Measurements from ENCODE around the gene RPEL1.
"Not testable (repeated sequence)": the region's sequence is repeated elsewhere in the genome, so short reads cannot be mapped to it uniquely, and the experiment has no call there.

The RPEL1 gene

DNA sequence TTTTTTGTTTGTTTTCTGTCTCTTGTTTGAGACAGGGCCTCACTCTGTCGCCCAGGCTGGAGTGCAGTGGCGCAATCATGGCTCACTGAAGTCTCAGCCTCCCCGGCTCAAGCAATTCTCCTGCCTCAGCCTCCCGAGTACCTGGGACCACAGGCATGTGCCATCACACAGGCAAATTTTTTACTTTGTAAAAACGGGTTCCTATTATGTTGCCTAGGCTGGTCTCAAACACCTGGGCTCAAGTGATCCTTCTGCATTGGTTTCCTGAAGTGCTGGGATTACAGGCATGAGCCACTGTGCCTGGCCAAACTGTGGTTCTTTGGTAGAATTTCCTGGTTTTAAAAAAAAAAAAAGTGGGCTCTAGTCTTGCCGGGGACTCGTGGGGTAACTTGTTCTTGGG lies at the start of gene RPEL1:
TSS of gene RPEL1 (plus strand) at position 301 of the 400 bp plus-strand sequence. CDS start 110 bp downstream, outside the sequence.
- FAIRE-seq, result not testable (repeated sequence)

DNA sequence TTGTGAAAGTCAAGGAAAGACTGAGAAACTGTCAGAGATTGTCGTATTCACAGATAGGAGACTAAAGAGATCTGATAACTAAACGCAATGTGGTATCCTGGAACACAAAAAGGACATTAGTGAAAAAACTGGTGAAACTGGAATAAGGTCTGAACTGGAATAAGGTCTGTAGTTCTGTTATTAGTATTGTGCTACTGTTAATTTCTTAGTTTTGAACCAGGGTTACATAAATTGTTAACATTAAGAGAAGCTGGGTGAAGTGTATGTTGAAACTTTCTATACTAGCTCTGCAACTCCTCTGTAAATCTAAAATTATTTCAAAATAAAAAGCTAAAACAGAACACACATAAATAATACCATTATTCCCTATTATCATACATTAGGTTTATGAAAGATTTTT lies 49.2 kb upstream of the RPEL1 start:
- FAIRE-seq, result no peak

DNA sequence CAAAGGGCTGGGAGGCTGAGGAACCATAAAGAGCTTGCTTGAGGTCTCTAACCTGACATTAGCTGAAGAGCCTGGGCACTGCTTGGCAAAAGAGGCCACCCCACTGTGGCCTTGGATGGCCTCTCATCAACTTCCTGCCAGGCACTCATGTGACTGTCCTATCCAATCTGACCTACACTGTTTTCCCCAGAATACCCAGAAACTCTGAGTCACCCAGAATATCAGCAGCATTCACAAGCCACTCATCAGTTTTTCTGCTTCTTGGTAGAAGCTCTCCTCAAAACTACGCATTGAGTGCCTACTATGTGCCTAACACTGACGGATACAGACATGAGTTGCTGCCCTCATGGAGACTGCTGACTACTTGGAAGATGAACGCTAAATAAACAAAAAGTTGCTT lies 48.5 kb upstream of the RPEL1 start:
- FAIRE-seq, result no peak

DNA sequence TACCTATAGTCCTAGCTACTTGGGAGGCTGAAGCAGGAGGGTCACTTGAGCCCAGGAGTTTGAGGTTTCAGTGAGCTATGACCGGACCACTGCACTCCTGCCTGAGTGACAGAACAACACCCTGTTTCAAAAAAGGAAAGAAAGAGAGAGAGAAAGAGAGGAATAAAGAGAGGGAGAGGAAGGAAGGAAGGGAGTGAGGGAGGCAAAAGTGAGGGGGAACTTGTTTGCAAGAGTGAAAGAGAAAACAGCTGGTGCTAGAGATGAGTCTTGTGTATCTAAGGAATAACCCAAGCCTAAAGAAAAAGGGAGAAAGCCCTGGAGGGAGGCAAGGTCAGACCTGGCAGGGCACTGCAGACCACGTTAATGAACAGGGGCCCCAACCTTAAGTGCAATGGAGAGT lies 47.8 kb upstream of the RPEL1 start:
- FAIRE-seq, result no peak

DNA sequence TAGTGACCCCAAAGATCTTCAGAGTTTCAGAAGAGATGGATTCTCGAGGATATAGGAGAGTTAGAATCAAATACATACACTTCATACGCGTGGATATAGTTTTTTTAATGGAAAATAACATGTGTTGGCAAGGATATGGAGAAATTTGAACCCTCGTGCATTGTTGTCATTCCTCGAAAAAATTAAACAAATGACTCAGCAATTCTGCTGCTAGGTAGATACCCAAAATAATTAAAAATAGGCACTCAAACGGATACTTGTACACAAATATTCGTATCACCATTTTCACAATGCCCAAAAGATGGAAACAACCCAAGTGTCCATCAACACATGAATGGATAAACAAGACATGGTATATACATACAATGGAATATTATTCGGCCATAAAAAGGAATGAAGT lies 47.0 kb upstream of the RPEL1 start:
- no peak for FAIRE-seq

DNA sequence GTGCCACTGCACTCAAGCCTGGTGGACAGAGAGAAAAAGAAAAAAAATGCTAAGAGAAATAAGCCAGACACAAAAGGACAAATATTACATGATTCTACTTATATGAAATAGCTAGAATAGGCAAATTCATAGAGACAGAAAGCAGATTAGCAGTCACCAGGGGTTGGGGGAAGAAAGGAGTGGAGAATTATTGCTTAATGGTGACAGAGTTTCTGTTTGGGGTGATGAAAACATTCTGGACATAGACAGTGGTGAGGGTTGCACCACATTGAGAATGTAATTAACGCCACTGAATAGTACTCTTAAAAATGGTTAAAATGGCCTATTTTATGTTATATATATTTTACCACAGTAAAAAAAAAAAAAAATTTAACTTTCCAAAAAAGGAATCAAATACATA lies 46.2 kb upstream of the RPEL1 start:
- FAIRE-seq, result no peak

DNA sequence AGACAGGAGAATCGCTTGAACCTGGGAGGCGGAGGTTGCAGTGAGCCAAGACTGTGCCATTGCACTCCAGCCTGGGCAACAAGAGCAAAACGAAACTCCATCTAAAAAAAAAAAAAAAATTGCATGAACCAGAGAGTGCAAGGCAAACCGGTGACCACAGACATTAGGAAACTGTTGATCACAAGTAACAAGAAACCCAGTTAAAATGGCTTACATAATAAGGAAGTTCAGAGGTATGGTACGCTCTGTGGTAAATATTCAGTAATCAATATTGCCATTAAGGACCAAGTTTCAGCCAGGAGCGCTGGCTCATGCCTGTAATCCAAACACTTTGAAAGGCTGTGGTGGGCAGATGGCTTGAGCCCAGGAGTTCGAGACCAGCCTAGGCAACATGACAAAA lies 43.4 kb upstream of the RPEL1 start:
- no peak for FAIRE-seq

DNA sequence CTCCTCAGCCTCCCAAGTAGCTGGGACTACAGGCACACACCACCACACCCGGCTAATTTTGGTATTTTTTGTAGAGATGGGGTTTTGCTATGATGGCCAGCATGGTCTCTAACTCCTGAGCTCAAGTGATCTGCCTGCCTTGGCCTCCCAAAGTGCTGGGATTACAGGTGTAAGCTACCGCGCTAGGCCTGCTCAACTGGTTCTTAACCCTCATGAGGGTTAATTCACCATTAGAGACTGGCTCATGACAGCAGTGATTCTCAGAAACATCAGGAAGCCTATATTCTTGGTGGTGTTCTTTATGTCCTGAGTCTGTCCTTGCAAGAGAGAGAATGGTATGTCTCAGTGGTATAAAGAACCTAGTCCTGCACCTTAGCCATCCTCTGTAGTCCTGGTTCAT lies 42.2 kb upstream of the RPEL1 start:
- FAIRE-seq, result no peak

DNA sequence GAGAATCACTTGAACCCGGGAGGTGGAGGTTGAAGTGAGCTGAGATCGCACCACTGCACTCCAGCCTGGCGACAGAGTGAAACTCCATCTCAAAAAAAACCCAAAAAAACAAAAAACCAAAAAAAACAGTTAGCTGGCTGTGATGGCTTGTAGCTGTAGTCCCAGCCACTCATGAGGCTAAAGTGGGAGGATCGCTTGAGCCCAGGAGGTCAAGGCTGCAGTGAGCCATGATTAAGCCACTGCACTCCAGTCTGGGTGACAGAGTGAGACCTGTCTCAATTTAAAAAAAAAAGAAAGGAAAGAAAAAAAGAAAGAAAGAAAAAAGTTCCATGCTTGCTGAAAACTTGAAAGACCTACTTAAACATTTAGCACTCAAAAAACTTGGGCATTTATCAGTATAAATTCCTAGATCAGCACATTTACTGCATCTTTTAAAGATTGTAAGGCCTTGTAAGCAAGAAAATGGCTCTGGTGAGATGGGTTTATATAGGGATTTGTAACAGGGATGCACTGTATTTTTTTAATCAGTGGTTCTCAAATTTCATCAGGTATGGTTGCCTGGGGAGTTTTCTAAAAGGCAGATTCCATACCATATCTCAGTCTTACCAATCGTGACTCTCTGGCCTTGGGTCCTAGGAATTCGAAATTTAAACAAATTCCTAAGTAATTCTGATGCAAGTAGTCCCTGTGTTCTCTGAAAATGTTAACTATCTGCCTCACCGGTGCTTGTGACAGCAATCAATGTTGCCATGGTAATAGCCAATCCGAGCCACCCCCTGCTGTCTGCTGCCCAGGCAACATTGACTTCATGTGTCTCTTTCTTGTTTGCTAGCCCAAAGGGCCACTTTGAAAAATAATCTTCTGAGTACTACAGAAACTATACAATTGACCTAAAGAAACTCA lies 41.1 kb upstream of the RPEL1 start:
- no peak for FAIRE-seq

DNA sequence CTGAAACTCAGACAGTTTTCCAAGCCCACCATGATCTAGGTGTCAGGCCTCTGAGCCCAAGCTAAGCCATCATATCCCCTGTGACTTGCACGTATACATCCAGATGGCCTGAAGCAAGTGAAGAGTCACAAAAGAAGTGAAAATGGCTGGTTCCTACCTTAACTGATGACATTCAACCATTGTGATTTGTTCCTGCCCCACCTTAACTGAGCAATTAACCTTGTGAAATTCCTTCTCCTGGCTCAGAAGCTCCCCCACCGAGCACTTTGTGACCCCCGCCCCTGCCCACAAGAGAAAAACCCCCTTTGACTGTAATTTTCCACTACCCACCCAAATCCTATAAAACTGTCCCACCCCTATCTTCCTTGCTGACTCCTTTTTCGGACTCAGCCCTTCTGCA lies 40.3 kb upstream of the RPEL1 start:
- not testable (repeated sequence) for FAIRE-seq

DNA sequence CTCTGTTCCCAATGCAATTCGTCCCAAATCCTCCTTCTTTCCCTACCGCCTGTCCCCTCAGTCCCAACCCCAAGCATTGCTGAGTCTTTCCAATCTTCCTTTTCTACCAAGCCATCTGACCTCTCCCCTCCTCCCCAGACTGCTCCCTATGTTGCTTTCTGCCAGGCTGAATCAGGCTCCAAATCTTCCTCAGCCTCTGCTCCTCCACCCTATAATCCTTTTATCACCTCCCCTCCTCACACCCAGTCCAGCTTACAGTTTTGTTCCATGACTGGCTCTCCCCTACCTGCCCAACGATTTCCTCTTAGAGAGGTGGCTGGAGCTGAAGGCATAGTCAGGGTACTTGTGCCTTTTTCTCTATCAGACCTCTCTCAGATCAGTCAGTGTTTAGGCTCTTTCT lies 39.0 kb upstream of the RPEL1 start:
- FAIRE-seq, result not testable (repeated sequence)

DNA sequence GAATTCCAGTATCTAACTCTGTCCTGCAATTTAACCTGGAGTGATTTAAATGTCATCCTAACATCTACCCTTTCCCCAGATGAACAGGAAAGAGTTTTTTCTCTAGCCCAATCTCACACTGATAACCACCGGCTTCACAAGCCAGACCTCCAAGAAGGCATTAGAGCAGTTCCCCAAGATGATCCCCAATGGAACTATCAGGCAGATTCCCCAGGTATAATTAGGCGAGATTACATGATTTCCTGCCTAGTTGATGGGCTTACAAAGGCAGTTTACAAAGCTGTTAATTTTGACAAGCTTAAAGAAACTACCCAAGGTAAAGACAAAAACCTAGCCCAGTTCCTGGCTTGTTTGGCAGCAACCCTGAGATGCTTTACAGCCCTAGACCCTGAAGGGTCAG lies 38.5 kb upstream of the RPEL1 start:
- FAIRE-seq, result no peak

DNA sequence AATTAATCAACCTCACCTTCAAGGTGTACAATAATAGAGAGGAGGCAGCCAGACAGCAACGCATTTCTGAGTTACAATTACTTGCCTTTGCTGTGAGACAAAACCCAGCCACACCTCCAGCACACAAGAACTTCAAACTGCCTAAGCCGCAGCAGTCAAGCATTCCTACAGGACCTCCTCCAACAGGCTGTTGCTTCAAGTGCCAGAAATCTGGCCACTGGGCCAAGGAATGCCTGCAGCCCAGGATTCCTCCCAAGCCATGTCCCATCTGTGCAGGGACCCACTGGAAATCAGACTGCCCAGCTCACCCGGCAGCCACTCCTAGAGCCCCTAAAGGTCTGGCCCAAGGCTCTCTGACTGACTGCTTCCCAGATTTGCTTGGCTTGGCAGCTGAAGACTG lies 38.0 kb upstream of the RPEL1 start:
- not testable (repeated sequence) for FAIRE-seq

DNA sequence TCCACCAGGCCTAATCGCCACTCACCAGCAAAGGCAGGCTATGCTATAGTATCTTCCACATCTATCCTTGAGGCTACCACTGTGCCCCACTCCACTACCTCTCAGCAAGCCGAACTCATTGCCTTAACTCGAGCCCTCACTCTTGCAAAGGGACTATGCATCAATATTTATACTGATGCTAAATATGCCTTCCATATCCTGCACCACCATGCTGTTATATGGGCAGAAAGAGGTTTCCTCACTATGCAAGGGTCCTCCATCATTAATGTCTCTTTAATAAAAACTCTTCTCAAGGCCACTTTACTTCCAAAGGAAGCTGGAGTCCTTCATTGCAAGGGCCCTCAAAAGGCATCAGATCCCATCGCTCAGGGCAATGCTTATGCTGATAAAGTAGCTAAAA lies 35.4 kb upstream of the RPEL1 start:
- not testable (repeated sequence) for FAIRE-seq

DNA sequence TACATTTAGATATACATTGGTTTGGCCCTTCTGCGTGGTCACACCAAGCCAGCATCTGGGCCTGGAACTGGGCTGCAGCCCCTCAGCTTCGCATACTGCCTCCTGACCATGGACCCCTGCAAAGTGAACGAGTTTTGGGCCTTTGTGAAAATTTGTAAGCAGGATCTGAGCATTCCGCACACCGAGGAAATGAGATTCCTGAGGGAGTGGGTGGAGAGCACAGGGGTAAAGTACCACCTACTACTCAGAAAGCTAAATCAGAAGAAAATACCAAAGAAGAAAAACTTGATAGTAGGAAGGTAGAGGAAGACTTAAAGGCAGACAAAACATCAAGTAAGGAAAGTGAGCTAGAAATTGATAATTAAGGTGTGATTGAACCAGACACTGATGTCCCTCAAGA lies 30.1 kb upstream of the RPEL1 start:
- FAIRE-seq, result no peak

DNA sequence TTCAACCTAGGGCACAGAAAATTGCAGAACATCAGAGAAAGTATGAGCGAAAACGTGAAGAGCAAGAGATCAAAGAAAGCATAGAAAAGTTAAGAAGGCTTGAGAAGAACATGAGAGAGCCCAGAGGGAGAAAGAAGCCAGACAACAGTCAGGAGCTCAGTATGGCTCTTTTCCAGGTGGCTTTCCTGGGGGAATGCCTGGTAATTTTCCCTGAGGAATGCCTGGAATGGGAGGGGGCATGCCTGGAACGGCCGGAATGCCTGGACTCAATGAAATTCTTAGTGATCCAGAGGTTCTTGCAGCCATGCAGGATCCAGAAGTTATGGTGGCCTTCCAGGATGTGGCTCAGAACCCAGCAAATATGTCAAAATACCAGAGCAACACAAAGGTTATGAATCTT lies 29.3 kb upstream of the RPEL1 start:
- not testable (repeated sequence) for FAIRE-seq

DNA sequence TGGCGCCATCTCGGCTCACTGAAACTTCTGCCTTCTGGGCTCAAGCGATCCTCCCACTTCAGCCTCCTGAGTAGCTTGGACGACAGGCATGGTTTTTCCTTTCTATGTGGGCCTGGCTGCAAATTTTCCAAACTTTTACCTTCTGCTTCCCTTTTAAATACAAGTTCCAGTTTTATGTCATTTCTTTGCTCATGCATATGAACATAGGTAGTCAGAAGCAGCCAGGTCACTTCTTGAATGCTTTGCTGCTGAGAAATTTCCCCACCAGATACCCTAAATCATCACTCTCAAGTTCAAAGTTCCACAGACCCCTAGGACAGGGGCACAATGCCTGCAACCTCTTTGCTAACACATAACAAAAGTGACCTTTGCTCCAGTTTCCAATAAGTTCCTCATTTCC lies 21.6 kb upstream of the RPEL1 start:
- FAIRE-seq, result no peak

DNA sequence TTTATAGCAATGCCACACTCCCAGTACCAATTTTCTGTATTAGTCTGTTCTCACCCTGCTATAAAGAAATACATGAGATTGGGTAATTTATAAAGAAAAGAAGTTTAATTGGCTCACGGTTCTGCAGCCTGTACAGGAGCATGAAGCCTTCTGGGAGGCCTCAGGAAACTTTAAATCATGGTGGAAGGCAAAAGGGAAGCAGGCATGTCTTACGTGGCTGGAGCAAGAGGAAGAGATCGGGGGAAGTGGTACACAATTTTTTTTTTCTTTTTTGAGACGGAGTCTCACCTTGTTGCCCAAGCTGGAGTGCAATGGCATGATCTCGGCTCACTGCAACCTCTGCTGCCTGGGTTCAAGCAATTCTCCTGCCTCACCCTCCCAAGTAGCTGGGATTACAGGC lies 21.0 kb upstream of the RPEL1 start:
- not testable (repeated sequence) for FAIRE-seq

DNA sequence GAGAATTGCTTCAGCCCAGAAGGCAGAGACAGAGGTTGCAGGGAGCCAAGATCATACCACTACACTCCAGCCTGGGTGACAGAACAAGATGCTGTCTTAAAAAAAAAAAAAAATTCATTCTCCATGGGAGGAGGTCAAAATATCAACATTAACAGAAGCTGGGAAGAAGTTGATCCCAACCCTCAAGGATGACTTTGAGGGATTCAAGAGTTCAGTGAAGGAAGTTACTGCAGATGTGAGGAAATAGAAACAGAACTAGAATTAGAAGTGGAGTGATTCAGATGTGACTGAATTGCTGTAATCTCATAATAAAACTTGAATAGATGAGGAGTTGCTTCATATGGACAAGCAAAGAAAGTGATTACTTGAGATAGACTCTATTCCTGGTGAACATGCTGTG lies 19.7 kb upstream of the RPEL1 start:
- FAIRE-seq, result no peak

DNA sequence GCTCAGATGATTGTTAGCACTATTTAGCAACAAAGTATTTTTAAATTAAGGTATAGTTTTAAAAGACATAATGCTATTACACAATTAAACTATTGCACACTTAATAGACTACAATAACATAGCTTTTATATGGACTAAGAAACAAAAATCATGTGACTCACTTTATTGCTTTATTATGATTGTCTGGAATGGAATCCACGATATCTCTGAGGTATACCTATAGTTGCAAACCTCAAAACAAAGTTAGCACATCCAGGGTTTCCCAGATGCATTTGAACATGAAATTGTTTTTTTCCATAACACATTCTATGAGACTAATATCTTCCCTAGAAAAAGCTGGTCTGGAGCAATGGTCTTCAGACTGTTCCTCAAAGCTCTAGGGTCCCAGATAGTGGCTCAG lies 18.3 kb upstream of the RPEL1 start:
- no peak for FAIRE-seq

DNA sequence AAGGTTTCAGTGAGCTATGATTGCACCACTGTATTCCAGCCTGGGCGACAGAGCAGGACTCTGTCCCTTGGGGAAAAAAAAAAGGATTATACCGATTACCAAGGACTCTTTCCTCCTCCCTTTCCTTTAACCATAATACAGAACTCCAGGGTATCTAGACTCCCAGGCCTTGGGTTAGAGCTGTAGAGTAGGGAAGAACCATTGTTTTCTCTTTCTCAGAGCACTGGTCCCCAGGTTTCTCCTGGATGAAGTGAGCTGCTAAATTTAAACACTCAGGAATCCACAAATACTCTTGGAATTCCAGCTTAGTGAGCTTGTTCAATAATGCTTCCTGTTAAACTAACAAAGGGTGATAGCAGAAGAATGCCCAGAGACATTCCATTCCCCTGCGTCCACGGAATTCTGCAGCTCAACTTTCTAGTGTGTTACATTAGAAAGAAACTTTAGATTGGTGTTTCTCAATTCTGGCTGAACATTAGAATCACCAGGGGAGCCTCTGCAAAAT lies 14.6 kb upstream of the RPEL1 start:
- no peak for FAIRE-seq

DNA sequence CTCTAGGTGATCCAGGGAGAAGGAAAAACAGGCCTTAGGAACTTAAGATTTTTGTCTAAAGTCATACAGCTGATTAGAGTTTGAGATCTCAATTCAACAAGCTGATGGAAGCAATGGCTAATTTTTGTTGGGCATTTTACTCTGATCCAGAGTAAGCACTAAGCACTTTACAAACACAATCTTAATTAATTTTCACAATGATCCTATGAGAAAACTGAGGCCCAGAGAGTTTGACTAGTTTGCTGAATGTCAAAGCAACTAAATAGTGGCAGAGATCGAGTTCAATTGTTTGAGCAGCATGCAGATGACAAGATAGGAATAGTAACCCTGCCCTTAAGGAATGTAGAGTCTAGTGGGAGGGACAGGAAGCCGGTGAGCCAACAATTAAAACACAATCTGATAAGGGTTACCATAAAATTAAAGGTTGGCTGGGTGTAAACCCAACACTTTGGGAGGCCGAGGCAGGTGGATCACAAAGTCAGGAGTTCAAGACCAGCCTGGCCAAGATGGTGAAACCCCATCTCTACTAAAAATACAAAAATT lies 13.5 kb upstream of the RPEL1 start:
- FAIRE-seq, result no peak

DNA sequence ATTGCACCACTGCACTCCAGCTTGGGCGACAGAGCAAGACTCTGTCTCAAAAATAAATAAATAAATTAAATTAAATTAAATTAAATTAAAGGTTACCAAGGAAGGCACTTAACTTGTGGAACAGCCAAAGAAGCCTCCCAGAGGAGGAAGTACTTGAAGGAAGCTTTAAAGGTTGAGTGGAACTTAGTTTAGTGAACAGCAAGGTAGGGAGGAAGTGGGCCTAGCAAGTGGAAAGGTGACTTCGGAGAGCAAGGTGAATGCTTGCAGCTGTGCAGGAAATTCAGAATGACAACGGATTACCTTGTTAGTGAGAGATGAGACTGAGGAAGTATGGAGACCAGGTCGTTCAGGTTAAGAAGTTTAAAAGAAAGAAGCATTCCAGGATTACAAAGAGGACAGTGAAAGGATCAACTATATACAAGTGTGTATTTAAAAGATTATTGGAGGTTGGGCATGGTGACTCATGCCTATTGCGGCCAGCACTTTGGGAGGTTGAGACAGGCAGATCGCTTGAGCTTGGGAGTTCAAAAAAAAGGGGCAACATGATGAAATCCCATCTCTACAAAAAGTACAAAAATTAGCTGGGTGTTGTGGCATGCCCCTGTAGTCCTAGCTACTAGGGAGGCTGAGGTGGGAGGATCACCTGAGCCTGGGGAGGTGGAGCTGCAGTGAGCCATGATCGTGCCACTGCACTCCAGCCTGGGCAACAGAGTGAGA lies 12.8 kb upstream of the RPEL1 start:
- no peak for FAIRE-seq

DNA sequence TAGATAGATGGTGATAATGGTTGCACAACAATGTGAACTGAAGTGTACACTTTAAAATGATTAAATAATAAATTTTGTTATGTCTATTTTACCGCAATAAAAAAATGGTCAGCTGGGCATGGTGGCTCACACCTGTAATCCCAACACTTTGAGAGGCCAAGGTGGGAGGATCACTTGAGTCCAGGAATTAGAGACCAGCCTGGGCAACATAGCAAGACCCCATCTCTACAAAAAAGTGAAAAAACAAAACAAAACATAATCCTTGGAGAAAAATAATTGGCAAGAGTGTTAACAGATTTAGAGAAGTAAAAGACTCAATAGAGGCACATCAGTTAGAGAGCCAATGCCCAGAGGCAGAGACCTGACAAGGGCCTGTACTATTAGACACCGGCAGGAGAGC lies 9.9 kb upstream of the RPEL1 start:
- FAIRE-seq, result no peak
